GM12874 (cell line): ENCODE results near the gene PTGR1.

Source experiments
- TF ChIP-seq, protein P1 (sequence below): IDR thresholded peaks from 2 replicates; pipeline ENCODE4 v1.5.1; 2011; ENCODE audit warnings: low read depth, mild to moderate bottlenecking, control low read depth, low read length, moderate library complexity; ENCODE audit not compliant: insufficient read depth

PTGR1 gene

DNA sequence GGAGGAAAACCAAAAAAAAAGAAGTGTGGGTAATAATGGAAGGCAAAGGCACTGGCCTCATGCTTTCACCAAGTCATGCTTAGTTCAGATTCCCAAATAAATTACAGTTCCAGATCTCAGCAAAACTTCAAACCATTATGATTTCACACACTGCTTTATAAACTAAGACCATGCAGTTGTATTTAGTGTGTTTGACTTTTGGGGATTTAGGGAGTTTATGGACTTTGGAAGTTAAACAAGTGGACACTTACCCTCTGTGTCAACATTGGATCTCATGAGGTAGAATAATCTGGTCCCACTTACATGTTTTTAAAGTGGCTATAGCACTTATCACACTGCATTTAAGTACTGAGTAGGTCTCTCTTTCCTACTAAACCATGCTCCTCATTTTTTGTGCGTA is 35.4 kb upstream of the PTGR1 start:
- TF ChIP-seq, protein P1, sequence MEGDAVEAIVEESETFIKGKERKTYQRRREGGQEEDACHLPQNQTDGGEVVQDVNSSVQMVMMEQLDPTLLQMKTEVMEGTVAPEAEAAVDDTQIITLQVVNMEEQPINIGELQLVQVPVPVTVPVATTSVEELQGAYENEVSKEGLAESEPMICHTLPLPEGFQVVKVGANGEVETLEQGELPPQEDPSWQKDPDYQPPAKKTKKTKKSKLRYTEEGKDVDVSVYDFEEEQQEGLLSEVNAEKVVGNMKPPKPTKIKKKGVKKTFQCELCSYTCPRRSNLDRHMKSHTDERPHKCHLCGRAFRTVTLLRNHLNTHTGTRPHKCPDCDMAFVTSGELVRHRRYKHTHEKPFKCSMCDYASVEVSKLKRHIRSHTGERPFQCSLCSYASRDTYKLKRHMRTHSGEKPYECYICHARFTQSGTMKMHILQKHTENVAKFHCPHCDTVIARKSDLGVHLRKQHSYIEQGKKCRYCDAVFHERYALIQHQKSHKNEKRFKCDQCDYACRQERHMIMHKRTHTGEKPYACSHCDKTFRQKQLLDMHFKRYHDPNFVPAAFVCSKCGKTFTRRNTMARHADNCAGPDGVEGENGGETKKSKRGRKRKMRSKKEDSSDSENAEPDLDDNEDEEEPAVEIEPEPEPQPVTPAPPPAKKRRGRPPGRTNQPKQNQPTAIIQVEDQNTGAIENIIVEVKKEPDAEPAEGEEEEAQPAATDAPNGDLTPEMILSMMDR: no peak

DNA sequence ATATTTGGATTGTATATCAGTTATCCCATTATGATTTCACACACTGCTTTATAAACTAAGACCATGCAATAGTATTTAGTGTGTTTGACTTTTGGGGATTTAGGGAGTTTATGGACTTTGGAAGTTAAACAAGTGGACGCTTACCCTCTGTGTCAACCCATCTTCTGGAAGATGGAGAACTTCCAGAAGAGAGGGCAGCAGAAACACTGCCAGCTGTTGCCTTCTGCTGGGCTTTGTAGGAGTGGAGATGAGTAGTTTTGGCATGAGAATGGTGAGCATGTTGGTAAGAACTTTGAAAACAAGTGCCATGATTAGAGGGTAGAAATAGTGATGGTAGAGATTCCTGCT is 33.9 kb upstream of the PTGR1 start:
- TF ChIP-seq, protein P1: no peak

DNA sequence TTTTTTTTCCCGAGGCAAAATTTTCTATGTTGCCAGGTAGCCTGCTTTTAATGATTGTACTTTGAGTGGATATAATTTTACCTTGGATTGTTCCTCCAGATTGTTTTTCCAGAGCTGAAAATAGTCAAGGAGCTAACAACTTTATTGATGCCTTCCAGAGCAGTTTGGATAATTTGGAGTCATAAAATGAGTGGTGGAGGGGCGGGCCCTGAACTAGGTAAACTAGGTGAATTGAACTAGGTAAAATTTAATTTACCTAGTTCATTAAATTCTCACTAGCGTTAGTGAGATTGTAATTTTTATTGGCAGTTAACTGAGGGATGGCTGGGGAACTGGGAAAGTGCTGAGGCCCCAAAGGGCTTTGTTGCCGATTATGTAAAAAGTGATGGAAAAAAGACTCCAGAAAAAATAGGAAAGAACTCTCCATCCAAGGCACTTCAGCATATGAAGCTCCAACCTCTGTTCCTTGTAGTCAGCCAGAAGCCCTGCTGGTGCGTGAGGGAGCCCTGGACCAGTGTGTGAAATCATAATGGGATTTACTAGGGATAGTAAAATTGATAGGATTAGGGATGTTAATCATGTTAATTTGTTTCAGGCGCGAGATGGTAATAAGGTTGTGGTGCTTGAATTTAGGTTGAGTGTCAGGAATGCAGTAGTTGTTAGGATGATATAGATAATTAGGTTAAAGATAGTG is 33.4 kb upstream of the PTGR1 start:
- TF ChIP-seq, protein P1: no peak

DNA sequence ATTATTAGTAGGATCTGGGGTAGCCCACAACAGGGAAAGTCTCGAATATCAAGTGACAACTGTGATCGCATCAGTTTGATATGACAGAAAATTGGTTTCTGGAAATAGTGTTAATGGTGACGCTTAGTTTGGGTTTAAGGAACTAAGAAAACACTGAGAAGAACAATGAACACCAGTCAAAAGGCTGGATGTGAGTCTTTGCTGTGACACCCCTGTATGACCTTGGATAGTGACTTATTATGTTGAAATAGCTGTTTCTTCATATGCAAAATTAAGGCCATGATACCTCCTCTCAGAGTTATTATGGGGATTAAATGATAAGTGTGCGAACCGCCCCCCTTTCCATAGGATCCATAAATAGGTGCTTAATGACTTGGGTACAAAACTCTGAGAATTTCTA is 32.6 kb upstream of the PTGR1 start:
- TF ChIP-seq, protein P1: no peak

DNA sequence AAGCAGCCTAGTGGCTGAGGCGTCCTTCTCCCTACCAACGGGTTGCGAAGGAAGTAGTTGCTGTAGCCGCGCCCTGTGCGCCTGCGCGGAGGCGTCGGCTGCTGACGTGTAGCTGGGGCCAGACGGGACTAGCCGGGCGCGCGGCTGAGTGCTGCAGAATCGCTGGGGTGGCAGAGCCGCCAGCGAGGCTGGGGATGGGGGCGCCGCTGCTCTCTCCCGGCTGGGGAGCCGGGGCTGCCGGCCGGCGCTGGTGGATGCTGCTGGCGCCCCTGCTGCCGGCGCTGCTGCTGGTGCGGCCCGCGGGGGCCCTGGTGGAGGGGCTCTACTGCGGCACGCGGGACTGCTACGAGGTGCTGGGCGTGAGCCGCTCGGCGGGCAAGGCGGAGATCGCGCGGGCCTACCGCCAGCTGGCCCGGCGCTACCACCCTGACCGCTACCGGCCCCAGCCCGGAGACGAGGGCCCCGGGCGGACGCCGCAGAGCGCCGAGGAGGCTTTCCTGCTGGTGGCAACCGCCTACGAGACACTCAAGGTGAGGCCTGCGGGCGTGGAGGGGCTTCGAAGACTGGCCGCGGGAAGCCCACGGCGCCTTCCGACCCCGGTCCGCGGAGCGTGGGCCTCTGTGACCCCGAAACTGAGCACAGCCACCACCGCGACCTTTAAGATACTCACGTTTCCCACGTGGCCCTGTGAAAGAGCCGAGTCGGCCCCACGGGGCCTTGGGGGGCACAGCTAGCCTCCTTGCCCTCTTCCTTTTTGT is 31.9 kb upstream of the PTGR1 start, which contains the start of gene DNAJC25:
Gene DNAJC25, plus strand, starts transcription at position 121 of the 758 bp plus-strand sequence. Its CDS starts 74 bp downstream, at position 195.
- TF ChIP-seq, protein P1: no peak

DNA sequence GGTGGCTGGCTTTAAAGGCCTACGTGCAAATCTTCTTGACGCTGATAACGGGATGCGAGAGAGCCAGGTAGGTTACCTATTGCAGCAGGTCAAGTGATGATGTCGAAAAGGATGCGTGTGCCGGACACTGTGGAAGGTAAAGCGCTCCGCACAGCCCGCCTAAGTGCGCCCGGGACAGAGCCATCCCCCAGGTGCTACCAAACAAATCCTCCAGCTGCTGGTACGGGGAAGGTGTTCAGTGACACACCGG is 31.4 kb upstream of the PTGR1 start:
- TF ChIP-seq, protein P1: no peak

DNA sequence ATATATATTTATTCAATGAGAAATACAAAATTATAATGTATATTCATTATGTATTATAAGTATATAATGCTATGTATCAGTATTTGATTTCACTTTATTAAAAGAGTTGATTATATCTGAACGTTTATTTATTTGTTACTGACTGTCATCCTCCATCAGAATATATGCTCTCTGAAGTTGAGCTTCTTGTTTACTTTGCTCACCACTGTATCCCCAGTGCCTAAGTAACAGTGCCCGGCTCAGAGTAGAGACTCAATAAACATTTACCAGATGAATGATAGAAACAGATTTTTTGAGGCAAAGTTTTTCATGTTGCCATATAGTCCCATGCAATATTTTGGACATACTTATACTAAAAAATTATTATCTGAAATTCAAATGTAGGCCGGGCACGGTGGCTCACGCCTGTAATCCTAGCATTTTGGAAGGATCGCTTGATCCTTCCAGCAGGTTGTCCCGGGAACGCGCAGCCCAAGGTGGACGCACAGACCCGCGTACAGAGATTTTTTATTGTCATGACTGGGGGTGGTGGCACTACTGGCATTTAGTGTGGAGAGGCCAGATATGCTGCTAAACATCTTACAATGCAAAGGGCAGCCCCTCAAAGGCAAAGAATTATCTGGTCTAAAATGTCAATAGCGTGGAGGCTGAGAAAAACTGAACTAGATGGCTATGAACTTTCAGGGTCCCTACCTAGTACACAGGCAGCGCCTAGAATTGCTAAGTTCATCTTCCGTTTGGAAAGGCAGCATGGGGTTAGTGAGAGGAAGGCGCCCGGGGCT is 30.9 kb upstream of the PTGR1 start:
- TF ChIP-seq, protein P1: no peak
